ENCODE results near the gene PTGER3.
A peak's percentile ranks its signal among the peaks of the same experiment; 100 is the strongest.

GRCh38 chr1:71093938-71094337 lies 46.3 kb upstream of the PTGER3 start:
- TF ChIP-seq CTCF (IDR thresholded peaks at IDR 0.05 in 4 of 5, conservative IDR thresholded peaks at IDR 0.05 in 1 of 5), result peak in 1 of 5 experiments; percentile 7
- TF ChIP-seq POLR2A (IDR thresholded peaks at IDR 0.05), result no peak

Data from gastrocnemius medialis (tissue), 4 donors.